Natural killer cell (primary cell): ENCODE data around the gene HMGCS2. TPM values are rescaled to one million over a fixed set of nuclear protein-coding genes. Genes with fewer than 3 reads are reported as not detected.

Experiments used
- ATAC-seq, 3 donors: fragments of 150-1000 bp in 2 of 3; fragments of 200-7000 bp in 1 of 3; cut with Tn5 transposase; 1 replicate in 1 of 3; 2 replicates in 2 of 3; pipeline ENCODE4 v1.10.0; 2021; ENCODE audit warnings: mild to moderate bottlenecking in 2 of 3, moderate library complexity in 2 of 3
- DNase-seq, 2 donors: peaks; one replicate each; pipeline versions ENCODE4 v3.0.0 to v3.0.0-alpha.2; 2013 to 2021; ENCODE audit warnings: mixed read lengths in 1 of 2
- H3K27ac ChIP-seq: one replicate; pipeline ENCODE4 v1.5.1; 2013; ENCODE audit warnings: mild to moderate bottlenecking, low read length
- H3K27me3 ChIP-seq: one replicate; pipeline ENCODE4 v1.6.1; 2013; ENCODE audit warnings: low read length; ENCODE audit not compliant: control insufficient read depth, insufficient read depth
- H3K36me3 ChIP-seq: one replicate; pipeline ENCODE4 v1.6.1; 2013; ENCODE audit warnings: low read length; ENCODE audit not compliant: control insufficient read depth, insufficient read depth
- H3K4me1 ChIP-seq: one replicate; pipeline ENCODE4 v1.6.1; 2013; ENCODE audit warnings: low read length; ENCODE audit not compliant: control insufficient read depth, insufficient read depth
- H3K4me3 ChIP-seq: one replicate; pipeline ENCODE4 v1.5.1; 2013; ENCODE audit warnings: low read length
- H3K9me3 ChIP-seq: one replicate; pipeline ENCODE4 v1.6.1; 2013; ENCODE audit warnings: low read length; ENCODE audit not compliant: control insufficient read depth, insufficient read depth
- H3K27ac Mint-ChIP-seq, 2 donors: one replicate each; pipeline ENCODE4 v1.8.0; 2022; ENCODE audit warnings: mild to moderate bottlenecking in 2 of 2, mixed read lengths in 2 of 2, moderate library complexity in 1 of 2
- H3K27me3 Mint-ChIP-seq, 2 donors: one replicate each; pipeline ENCODE4 v1.8.0; 2022; ENCODE audit warnings: low read depth in 2 of 2, mixed read lengths in 2 of 2
- H3K36me3 Mint-ChIP-seq: one replicate; pipeline ENCODE4 v1.8.0; 2022; ENCODE audit warnings: mixed read lengths
- H3K4me1 Mint-ChIP-seq, 2 donors: one replicate each; pipeline ENCODE4 v1.8.0; 2022; ENCODE audit warnings: mixed read lengths in 2 of 2
- H3K4me3 Mint-ChIP-seq: one replicate; pipeline ENCODE4 v1.8.0; 2022; ENCODE audit warnings: mild to moderate bottlenecking, moderate library complexity, mixed read lengths
- H3K9me3 Mint-ChIP-seq, 2 donors: one replicate each; pipeline ENCODE4 v1.8.0; 2022; ENCODE audit warnings: mixed read lengths in 2 of 2
- WGBS: methylation state at CpG from one replicate; pipeline ENCODE4 v1.1.7; 2013; ENCODE audit warnings: missing lambda C conversion rate; ENCODE audit not compliant: insufficient coverage; 5-methylcytosine and 5-hydroxymethylcytosine counted together
- intact Hi-C: fragments of 100-400 bp; cut with micrococcal nuclease; formaldehyde crosslinking; loops from one replicate; pipeline ENCODE4 v1.14.2; 2022
- total RNA-seq, 4 donors: library from RNA; stranded (reverse); fragments of 120-200 nt in 1 of 4; gene quantifications; one replicate each; pipeline versions ENCODE4 v1.2.3 to v1.2.4, GENCODE V29; 2013 to 2022
- TF ChIP-seq, protein P1 (sequence below): fragments of 200-600 bp; IDR thresholded peaks from one replicate; pipeline ENCODE4 v1.8.0; 2022; ENCODE audit warnings: antibody characterized with exemption

Gene HMGCS2
- total RNA-seq, 3 donors from 2014 or later (not counting 1 experiment from before 2014, with no cell fraction given): not detected

DNA sequence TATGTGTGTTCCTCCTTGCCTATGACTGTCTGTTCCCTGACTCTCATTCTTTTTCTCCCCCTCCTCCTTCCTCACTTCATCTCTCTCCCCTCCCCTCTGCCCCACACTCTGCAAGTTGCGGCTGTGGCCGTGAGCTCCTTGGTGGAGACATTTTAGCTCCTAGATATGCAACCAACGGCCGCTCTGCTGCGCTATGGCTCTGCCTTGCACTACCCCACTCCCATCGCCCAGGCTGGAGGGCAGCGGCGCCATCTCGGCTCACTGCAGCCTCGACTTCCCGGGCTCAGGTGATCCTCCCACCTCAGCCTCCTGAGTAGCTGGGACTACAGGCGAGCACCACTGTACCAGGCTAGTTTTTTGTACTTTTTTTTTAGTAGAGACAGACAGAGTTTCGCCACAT lies 37.0 kb upstream of the HMGCS2 start:
- Mint-ChIP-seq H3K4me1 (peaks cover 0 to 5% of the 10 kb centered on the region in 2 donors), H3K27ac (no peak overlapping the region), H3K4me3 (no peak overlapping the region), H3K27me3 (peaks cover 16 to 28% of the 10 kb centered on the region in 2 donors), H3K36me3 (no peaks in the 10 kb centered on the region), H3K9me3 (no peaks in the 10 kb centered on the region)
- no peak overlapping the region for H3K27ac ChIP-seq
- no peak overlapping the region for H3K4me3 ChIP-seq
- peaks cover 4% of the 10 kb centered on the region for H3K27me3 ChIP-seq
- TF ChIP-seq, protein P1, sequence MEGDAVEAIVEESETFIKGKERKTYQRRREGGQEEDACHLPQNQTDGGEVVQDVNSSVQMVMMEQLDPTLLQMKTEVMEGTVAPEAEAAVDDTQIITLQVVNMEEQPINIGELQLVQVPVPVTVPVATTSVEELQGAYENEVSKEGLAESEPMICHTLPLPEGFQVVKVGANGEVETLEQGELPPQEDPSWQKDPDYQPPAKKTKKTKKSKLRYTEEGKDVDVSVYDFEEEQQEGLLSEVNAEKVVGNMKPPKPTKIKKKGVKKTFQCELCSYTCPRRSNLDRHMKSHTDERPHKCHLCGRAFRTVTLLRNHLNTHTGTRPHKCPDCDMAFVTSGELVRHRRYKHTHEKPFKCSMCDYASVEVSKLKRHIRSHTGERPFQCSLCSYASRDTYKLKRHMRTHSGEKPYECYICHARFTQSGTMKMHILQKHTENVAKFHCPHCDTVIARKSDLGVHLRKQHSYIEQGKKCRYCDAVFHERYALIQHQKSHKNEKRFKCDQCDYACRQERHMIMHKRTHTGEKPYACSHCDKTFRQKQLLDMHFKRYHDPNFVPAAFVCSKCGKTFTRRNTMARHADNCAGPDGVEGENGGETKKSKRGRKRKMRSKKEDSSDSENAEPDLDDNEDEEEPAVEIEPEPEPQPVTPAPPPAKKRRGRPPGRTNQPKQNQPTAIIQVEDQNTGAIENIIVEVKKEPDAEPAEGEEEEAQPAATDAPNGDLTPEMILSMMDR: no peak
- no peak for DNase-seq
- no peaks in the 10 kb centered on the region for H3K4me1 ChIP-seq
- no peaks in the 10 kb centered on the region for H3K36me3 ChIP-seq
- intact Hi-C loops: no loop called here
- no peaks in the 10 kb centered on the region for H3K9me3 ChIP-seq
- WGBS: 92% methylated on average over 13 of the region's 13 CpGs
- no peak for ATAC-seq

DNA sequence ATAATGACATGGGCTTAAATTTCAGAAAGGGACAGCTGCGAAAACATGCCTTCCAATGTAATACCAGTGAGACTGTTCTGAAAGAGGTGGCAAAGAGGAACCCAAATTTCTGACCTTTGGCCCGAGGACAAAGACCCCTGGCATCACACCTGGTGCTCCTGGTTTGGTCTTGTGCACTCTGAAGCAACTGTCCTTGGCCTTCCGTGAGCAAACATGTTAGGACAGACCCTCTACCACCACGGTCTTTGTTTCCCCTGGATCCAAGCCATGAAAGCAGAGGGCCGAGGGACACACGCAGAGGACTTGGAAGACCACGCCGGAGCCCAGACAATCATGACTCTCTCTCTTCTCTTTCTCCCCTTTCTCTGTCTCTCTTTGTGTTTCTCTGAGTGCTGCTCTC lies 36.5 kb upstream of the HMGCS2 start:
- H3K27me3 ChIP-seq: peaks cover 4% of the 10 kb centered on the region
- no peaks in the 10 kb centered on the region for H3K4me1 ChIP-seq
- DNase-seq (no peak), ATAC-seq (no peak)
- 90% methylated on average over 8 of the region's 8 CpGs for WGBS
- Mint-ChIP-seq H3K4me3 (no peak overlapping the region), H3K4me1 (peaks cover 0 to 5% of the 10 kb centered on the region in 2 donors), H3K9me3 (no peaks in the 10 kb centered on the region), H3K27me3 (peaks cover 16 to 28% of the 10 kb centered on the region in 2 donors), H3K27ac (no peak overlapping the region), H3K36me3 (no peaks in the 10 kb centered on the region)
- H3K9me3 ChIP-seq: no peaks in the 10 kb centered on the region
- TF ChIP-seq, protein P1: no peak
- intact Hi-C loops: no loop called here
- H3K4me3 ChIP-seq: no peak overlapping the region
- H3K36me3 ChIP-seq: no peaks in the 10 kb centered on the region
- H3K27ac ChIP-seq: no peak overlapping the region

DNA sequence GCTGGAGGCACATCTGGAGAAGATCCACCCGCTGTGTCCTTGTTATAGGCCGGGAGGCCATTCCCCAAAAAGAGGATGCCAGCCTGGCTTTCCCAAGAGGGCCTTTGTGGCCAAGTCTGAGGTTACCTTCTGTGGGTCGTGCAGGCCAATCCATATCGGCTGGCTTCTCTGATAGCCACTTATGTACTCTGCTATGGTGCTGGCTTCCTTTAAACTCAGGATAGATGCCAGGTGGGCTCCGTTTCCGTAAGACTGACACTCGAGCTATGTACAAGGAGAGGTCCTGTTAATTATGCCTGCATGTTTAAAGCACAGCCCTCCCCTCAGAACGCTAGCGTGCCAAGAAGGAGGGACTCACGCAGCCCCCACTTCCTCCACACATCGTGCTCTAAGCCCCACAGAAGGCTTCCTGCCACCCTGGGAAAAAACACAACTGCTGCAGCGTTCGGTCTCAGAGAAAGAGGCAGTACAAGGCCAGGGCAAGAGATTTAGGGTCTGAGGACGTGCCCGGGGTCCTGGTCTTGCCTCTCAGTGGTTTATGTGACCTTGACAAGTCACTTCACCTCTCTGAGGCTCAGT lies 31.0 kb upstream of the HMGCS2 start:
- no peak overlapping the region for H3K27ac Mint-ChIP-seq
- Histone ChIP-seq H3K27ac (no peak overlapping the region), H3K4me1 (no peaks in the 10 kb centered on the region), H3K4me3 (no peak overlapping the region), H3K36me3 (no peaks in the 10 kb centered on the region), H3K9me3 (no peaks in the 10 kb centered on the region), H3K27me3 (no peaks in the 10 kb centered on the region)
- ATAC-seq: no peak
- no peaks in the 10 kb centered on the region for H3K4me1 Mint-ChIP-seq
- TF ChIP-seq, protein P1: no peak
- H3K36me3 Mint-ChIP-seq: no peaks in the 10 kb centered on the region
- H3K4me3 Mint-ChIP-seq: no peak overlapping the region
- DNase-seq: peak in 1 of 2 donors; percentile 56
- no peaks in the 10 kb centered on the region for H3K9me3 Mint-ChIP-seq
- intact Hi-C loops: no loop called here
- peaks cover 0 to 1% of the 10 kb centered on the region in 2 donors for H3K27me3 Mint-ChIP-seq
- 78% methylated on average over 15 of the region's 15 CpGs for WGBS

DNA sequence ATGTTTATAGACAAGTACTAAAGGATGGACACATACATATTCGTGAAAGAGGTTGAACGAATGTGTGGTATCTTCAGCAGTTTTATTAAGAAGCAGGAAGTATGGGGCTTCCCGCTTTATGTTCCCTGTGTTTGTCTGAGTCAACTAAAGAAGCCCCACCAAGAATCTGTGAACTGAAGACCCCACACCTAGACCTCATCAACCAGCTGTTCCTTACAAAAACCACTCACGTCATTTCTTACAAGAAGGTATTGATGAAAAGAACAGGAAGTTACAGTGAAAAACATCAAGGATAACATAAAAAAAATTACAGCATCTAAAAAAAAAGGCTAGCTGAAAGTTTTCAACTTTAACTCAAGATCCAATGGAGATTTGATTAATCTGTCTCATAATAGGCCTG lies 30.3 kb upstream of the HMGCS2 start:
- ATAC-seq: no peak
- no peaks in the 10 kb centered on the region for H3K36me3 Mint-ChIP-seq

More for the DNA sequence above, 30.3 kb upstream of the HMGCS2 start:
- Mint-ChIP-seq H3K9me3 (no peaks in the 10 kb centered on the region), H3K27ac (no peak overlapping the region), H3K27me3 (no peaks in the 10 kb centered on the region), H3K4me3 (no peak overlapping the region), H3K4me1 (no peaks in the 10 kb centered on the region)
- Histone ChIP-seq H3K27ac (no peak overlapping the region), H3K27me3 (no peaks in the 10 kb centered on the region), H3K4me3 (no peak overlapping the region), H3K4me1 (no peaks in the 10 kb centered on the region), H3K9me3 (no peaks in the 10 kb centered on the region), H3K36me3 (no peaks in the 10 kb centered on the region)
- TF ChIP-seq, protein P1: no peak
- 90% methylated on average over 3 of the region's 4 CpGs for WGBS
- intact Hi-C loops: no loop called here
- DNase-seq: peak in 1 of 2 donors; percentile 28
